ENCODE measurements around the gene IL1RAPL1.

IL1RAPL1 gene

DNA sequence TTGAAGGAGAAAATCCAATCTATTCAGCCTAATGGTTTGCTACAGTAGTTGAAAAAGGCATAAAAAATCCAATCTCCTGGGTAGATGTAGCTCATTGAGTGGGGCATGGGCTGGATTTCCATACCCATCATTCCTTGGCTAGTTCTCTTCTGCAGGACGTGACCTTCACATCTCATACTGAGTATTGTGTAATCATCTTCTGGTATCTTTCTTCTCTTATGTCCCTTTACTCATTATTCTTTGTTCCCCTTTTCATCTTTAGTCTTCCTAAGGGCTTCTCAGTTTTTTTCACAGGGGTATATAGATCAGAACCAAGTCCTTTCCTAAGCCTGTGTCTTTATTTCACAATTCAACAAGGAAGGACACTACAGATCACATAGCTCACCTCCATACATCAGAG is 900.5 kb downstream of the IL1RAPL1 start:
- Histone ChIP-seq H3K27me3 (ENCODE audit: low read length) (no peaks in the 10 kb centered on the region), H3K9me2 (replicated peaks; ENCODE audit: insufficient read depth, low read length) (no peaks in the 10 kb centered on the region), H3K4me3 (ENCODE audit: insufficient read depth, low read length, poor library complexity, severe bottlenecking) (no peak overlapping the region), H2AFZ (ENCODE audit: low read depth, low read length, severe bottlenecking) (no peak overlapping the region), H4K20me1 (ENCODE audit: low read depth, low read length) (no peaks in the 10 kb centered on the region), H3K36me3 (ENCODE audit: low read length) (no peaks in the 10 kb centered on the region), H3K4me2 (ENCODE audit: low read depth, low read length, poor library complexity, severe bottlenecking) (no peak overlapping the region), H3F3A (ENCODE audit: insufficient read depth) (no peaks in the 10 kb centered on the region), H3K79me2 (ENCODE audit: insufficient read depth, low read length) (no peaks in the 10 kb centered on the region), H3K9ac (ENCODE audit: low read length) (no peak overlapping the region), H3K27ac (ENCODE audit: low read depth, low read length) (no peak overlapping the region), H3K9me3 (ENCODE audit: insufficient read depth, low read length) (no peaks in the 10 kb centered on the region)
- TF ChIP-seq, protein P1, sequence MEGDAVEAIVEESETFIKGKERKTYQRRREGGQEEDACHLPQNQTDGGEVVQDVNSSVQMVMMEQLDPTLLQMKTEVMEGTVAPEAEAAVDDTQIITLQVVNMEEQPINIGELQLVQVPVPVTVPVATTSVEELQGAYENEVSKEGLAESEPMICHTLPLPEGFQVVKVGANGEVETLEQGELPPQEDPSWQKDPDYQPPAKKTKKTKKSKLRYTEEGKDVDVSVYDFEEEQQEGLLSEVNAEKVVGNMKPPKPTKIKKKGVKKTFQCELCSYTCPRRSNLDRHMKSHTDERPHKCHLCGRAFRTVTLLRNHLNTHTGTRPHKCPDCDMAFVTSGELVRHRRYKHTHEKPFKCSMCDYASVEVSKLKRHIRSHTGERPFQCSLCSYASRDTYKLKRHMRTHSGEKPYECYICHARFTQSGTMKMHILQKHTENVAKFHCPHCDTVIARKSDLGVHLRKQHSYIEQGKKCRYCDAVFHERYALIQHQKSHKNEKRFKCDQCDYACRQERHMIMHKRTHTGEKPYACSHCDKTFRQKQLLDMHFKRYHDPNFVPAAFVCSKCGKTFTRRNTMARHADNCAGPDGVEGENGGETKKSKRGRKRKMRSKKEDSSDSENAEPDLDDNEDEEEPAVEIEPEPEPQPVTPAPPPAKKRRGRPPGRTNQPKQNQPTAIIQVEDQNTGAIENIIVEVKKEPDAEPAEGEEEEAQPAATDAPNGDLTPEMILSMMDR (IDR thresholded peaks at IDR 0.05; ENCODE audit: insufficient read depth, low read length, poor library complexity, severe bottlenecking): no peak
- no peak for TF ChIP-seq EZH2phosphoT487 (conservative IDR thresholded peaks at IDR 0.05; ENCODE audit: low read length)

DNA sequence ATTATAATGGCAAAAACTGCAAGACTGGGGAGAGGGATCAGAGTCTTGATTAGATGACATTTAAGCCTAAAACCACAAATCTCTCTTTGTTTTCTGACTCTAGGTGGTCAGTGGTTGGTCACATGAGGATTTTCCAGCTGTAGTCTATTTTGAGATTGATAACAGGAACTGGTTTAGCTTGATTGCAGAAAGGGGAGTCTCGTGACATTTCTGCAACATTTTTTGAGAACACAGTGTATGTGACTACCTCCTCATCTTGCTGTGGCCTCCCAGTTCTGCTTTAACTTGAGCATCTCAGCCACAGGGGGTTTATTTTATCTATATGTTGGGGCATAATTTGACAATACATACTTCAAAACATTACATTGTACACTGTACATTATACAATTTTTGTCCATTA is 901.7 kb downstream of the IL1RAPL1 start:
- H3K27ac ChIP-seq (ENCODE audit: low read depth, low read length): no peak overlapping the region
- H3K4me3 ChIP-seq (ENCODE audit: insufficient read depth, low read length, poor library complexity, severe bottlenecking): no peak overlapping the region
- H3K9ac ChIP-seq (ENCODE audit: low read length): no peak overlapping the region
- no peaks in the 10 kb centered on the region for H4K20me1 ChIP-seq (ENCODE audit: low read depth, low read length)
- H3K36me3 ChIP-seq (ENCODE audit: low read length): no peaks in the 10 kb centered on the region
- no peak overlapping the region for H2AFZ ChIP-seq (ENCODE audit: low read depth, low read length, severe bottlenecking)
- H3K4me2 ChIP-seq (ENCODE audit: low read depth, low read length, poor library complexity, severe bottlenecking): no peak overlapping the region
- H3K27me3 ChIP-seq (ENCODE audit: low read length): no peaks in the 10 kb centered on the region
- no peaks in the 10 kb centered on the region for H3F3A ChIP-seq (ENCODE audit: insufficient read depth)
- H3K9me3 ChIP-seq (ENCODE audit: insufficient read depth, low read length): no peaks in the 10 kb centered on the region
- H3K9me2 ChIP-seq (replicated peaks; ENCODE audit: insufficient read depth, low read length): no peaks in the 10 kb centered on the region
- no peaks in the 10 kb centered on the region for H3K79me2 ChIP-seq (ENCODE audit: insufficient read depth, low read length)
- TF ChIP-seq, protein P1 (IDR thresholded peaks at IDR 0.05; ENCODE audit: insufficient read depth, low read length, poor library complexity, severe bottlenecking): no peak
- TF ChIP-seq EZH2phosphoT487 (conservative IDR thresholded peaks at IDR 0.05; ENCODE audit: low read length): no peak

DNA sequence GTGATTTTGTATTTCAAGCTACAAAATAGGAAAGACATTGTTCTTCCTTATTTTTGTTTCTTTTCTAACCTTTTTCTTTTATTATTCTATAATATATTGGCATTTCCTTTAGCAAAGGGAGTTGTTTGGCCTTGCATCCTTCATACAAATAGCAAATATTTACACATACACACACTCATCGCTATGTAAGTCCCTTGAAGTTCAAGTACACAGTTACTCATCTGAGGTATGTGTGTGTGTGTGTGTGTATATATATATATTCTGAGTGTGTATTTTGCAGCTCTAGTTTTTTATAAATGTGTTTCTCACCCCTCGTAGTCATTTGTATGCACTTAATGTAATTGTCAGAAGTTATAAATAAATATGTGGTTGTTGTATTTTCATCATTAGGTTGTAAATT is 903.4 kb downstream of the IL1RAPL1 start:
- no peaks in the 10 kb centered on the region for H3K27me3 ChIP-seq (ENCODE audit: low read length)
- H3K4me2 ChIP-seq (ENCODE audit: low read depth, low read length, poor library complexity, severe bottlenecking): no peak overlapping the region
- no peaks in the 10 kb centered on the region for H4K20me1 ChIP-seq (ENCODE audit: low read depth, low read length)
- no peaks in the 10 kb centered on the region for H3K9me3 ChIP-seq (ENCODE audit: insufficient read depth, low read length)
- H3K4me3 ChIP-seq (ENCODE audit: insufficient read depth, low read length, poor library complexity, severe bottlenecking): no peak overlapping the region
- H3K36me3 ChIP-seq (ENCODE audit: low read length): no peaks in the 10 kb centered on the region
- no peak overlapping the region for H3K9ac ChIP-seq (ENCODE audit: low read length)
- no peaks in the 10 kb centered on the region for H3K79me2 ChIP-seq (ENCODE audit: insufficient read depth, low read length)
- no peak overlapping the region for H2AFZ ChIP-seq (ENCODE audit: low read depth, low read length, severe bottlenecking)
- no peaks in the 10 kb centered on the region for H3F3A ChIP-seq (ENCODE audit: insufficient read depth)
- no peaks in the 10 kb centered on the region for H3K9me2 ChIP-seq (replicated peaks; ENCODE audit: insufficient read depth, low read length)
- no peak for TF ChIP-seq EZH2phosphoT487 (conservative IDR thresholded peaks at IDR 0.05; ENCODE audit: low read length)
- TF ChIP-seq, protein P1 (IDR thresholded peaks at IDR 0.05; ENCODE audit: insufficient read depth, low read length, poor library complexity, severe bottlenecking): no peak
- H3K27ac ChIP-seq (ENCODE audit: low read depth, low read length): no peak overlapping the region
